HG03060 (cell line): Measurements from ENCODE around the gene TLCD4.
A peak's percentile ranks its signal among the peaks of the same experiment; 100 is the strongest.
"Not testable (repeated sequence)": the region's sequence is repeated elsewhere in the genome, so short reads cannot be mapped to it uniquely, and the experiment has no call there.

Experiments
- ATAC-seq: cut with Tn5 transposase; IDR thresholded peaks from one replicate; pipeline ENCODE4 v1.9.1; 2021; ENCODE audit warnings: low read depth, moderate number of reproducible peaks; ENCODE audit not compliant: unreplicated experiment

Gene TLCD4

GRCh38 chr1:95117207-95118066 is at the start of gene TLCD4:
Gene TLCD4 (plus strand): TSS chr1:95117355. CDS start chr1:95143902, 26,547 bp downstream.
- ATAC-seq = no peak

- ATAC-seq = no peak
Observed at GRCh38 chr1:95067568-95067967, 49.6 kb upstream of the TLCD4 start.

DNA sequence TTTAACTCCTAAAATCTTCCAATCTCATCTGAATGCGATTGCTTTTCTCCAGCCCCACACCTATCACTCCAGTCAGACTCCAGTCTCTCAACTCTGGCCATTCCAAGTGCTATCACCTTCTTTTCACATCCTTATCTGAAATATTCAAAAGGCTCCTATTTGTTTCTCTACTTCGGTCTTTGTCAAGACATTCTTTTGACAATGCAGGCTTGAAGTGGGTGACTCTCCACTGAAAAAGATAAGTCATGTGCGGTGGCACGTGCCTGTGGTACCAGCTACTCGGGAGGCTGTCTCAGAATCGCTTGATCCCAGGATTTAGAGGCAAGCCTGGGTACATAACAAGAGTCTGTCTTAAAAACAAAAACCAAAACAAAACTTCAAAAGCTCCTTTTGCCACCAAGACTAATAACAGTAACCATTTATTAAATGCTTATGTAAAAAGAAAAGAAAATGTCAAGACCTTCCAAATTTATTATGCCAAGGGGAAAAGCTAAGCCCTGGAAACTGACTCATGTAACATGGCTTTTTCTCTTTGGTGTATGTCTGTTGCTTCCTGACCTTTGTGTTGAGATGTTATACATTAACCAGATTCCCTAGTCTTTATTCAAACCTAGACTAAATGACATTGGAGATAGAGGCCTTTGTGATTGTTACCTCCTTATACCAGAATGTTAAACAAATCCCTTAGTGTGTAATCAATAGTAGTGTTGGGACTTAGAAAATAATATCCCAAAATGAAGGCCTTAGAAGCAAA is 48.0 kb upstream of the TLCD4 start:
- ATAC-seq = no peak

DNA sequence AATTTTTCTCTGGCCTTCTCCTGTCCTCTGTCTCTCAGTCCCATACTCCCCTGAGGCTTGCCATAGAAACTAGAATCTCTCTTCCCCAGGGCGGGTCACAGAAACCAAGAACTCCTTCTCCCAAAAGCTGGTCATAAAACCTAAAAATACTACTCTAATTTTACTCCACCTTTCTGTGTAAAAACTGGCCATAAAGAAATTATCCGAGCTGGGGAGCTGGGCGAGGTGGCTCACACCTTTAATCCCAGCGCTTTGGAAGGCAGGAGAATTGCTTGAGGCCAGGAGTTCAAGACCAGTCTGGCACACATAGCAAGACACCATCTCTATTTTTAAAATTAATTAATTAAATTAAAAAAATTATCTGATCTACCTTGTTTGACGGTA is 47.5 kb upstream of the TLCD4 start:
- no peak for ATAC-seq

DNA sequence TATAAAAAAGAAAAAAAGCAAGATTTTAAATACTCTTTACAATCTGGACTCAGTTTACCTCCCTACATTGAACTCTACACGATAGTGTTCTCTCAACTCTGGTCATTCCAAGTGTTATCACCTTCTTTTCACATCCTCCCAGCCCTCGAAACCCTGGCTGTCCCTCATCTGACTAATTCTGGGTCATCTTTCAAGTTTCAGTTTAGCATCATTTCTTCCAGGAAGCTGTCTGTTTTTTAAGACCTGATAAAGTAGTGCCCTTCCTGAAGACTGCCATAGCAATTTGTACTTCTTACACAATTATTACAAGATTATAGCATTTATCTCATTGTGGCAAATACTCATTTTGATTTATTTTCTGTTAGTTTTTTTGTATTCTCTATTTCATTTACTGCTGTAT is 45.6 kb upstream of the TLCD4 start:
- ATAC-seq = no peak

DNA sequence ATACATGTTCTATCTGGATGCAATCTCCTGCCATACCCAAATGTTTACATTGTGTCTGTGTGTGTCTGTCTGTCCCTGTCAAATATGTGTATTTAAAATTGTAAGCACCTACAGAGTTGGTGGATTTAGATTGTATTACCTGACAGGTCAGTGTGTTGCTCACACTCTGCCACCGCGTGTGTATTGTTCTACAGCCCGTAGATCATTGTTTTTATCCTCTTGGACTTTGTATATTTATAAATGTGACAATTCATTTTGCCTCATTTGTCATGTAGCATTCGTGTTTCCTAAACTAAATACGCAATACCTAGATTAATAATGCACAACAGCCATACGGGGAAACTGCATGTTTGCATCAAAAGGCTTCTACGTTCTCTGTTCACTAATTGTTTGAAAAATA is 45.0 kb upstream of the TLCD4 start:
- no peak for ATAC-seq

DNA sequence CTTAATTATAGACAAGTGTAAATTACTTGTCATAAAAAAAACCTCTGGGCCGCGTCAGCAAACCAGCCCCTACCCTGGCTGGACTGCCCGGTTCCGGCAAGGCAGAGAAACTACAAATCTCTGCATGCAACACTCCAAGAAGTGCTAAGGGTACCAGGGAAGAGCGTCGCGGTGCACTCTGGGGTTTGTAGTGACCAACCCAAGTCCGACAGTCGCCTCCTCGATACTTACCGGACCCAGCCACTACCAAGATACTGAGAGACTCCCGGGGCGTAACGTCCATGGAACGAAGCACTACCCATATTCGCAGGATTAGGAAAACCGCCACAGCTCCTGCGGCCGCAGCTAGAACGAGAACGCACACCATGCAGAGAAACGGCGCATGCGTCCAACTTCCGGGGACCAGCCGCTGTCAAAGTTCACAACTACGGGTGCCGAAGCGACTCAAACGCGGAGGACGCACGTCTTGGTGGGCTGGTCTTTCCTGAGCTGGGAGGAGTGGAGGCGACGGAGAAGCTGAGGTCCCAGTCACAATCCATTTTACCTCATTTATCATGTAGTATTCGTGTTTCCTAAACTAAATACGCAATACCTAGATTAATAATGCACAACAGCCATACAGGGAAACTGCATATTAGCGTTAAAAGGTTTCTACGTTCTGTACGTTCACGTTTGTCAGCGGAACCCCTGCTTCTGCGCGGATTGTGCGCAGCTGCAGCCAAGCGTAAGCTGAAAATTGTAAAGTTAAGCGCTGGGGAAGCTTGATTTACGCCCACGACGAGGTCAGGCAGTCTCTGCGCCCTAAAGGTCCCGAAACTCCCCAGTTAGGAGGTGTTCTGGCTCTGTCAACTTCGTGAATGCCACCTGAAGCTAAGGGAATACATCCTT is 44.4 kb upstream of the TLCD4 start, which contains the start of gene ALG14:
TSS of gene ALG14 (minus strand) at position 420 of the 888 bp plus-strand sequence. CDS start at position 367, 53 bp downstream.
- ATAC-seq = peak; percentile 97

DNA sequence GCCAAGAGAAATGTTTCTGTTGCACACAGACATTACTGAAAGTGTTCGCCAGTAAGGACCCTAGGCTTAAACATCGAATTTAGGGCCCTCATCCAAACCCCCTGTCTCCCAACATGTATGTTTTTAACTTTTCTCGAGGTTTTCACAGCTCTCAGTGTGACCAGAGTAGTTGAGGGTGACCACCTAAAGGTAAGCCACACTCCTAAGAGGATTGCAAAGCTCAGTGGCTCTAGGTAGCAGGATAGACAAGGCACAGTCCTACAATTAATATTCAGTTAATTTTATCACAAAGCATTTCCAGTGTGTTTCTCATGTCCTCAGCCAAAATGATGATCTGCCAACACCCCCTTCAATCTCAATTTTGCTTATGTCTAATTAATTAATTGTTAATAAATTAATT is 43.7 kb upstream of the TLCD4 start:
- ATAC-seq = no peak

GRCh38 chr1:95076034-95076433 is 41.1 kb upstream of the TLCD4 start:
- ATAC-seq = no peak

- ATAC-seq = no peak
Observed at GRCh38 chr1:95080446-95080845, 36.7 kb upstream of the TLCD4 start.

DNA sequence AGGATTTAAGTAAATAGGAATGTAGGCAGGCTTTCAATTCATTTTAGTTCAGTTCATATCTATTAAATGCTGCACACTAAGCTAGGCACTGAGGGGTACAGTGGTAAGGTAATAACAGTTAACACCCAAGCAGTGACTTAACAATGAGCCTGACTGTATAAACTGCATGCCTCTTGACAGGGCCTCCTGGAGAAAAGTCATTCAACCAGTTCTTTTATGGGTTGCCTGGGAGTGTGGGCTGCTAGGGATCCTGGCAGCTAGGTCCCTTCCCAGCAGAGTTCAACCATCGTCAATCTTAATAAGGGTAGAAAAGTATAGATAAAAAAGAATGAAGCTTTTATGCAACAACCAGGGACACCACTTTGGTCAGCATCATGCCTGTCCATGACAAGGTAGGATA is 36.3 kb upstream of the TLCD4 start:
- ATAC-seq = no peak

DNA sequence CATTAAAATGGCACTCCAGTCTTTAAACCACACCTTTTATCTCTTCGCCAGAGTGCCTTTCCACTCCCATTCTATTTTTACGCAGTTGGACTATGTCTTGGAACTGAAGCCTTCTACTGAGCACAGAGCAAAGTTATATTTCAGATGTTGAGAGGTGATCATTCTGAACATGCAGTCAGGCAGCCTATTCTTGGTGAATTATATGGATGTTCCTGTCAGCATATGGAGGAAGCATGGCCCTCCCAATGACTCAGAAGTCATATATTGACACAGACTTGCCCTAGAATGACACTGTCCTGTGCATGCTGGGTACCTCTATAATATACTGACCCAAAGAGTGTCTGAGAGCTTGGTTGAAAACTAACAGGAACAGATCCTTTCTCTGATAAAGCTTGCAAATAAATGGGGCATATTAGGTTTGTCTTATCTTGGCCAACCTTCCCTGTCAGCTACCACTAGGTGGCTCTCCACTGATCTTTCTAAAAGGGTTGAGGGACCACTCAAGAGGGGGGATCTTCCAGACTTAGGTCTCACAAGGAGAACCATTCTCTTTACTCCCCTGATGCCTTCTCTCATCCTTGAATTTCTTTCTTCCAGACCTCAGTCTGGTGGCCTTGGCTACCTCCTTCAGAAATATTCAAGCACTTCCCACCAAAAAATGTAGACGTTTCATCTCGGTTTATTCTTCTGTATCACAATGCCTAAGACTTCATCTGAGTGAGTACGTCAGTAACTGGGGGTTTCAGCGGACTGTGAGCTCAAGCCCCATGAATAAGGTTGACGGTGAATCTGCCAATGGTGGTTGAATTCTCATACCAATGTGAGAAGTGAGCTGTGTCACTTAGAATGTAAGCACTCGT is 32.6 kb upstream of the TLCD4 start:
- ATAC-seq = peak; percentile 43

DNA sequence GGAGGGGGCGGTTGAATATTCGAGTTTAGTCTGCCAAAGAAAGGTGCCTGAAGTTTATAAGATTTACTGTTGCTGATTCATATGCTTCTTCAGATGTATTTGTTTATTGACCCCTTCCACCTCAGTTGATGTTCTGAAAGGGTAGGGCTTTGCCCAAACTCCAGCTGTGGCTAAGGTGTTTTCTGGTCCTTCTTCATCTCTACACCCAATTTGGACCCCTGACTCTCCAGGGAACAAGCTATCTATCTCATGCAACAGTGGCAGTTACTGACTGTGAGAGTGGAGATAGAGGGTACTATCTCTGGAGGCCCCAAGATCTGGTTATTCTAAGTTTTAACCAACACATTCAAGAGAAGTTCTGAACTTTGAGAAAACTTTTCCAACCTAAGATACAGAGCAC is 31.8 kb upstream of the TLCD4 start:
- ATAC-seq = no peak

DNA sequence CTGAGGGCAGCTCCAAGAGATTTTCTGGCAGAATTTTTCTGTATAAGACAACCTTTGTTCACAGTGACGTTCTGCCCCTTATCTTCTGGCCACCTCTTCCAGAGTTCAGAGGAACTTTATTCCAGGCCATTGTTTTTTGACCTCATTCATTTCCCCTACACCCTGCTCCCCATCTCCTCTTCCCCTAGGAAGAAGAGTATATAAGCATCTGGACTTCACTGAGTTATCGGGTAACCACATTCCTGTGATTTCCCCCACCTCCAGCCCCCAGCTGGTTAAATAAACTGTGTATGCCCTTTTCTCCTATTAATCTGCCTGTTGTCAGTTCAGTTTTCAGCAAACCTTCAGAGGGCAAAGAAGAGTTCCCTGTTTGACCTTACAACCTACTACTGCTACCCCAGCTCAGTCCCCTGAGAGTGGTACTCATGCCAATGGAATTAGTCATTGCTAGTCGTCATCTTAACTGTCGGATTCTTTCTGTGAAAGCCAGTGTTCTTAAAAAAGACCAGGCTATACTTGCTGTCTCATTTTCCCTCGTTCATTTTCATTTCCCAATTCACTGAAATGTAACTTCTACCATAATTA is 30.1 kb upstream of the TLCD4 start:
- peak; percentile 77 for ATAC-seq

DNA sequence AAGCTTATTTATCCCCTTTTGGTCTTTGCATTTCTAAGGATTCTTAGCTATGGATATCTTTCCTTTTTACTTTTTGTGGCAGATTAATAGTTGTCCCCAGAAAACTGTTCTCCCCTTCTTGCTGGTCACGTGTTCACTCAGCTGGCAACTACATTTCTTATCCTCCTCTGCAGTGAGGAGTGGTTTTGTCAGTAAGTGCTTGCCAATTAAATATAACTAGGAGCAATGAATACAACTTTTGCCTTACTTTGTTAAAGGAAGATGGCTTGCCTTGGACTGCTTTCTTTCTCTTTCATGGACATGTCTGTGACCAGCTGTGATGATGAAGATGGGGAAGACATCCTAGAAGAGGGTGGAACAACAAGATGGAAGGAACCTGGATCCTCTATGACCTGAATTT is 28.9 kb upstream of the TLCD4 start:
- no peak for ATAC-seq

DNA sequence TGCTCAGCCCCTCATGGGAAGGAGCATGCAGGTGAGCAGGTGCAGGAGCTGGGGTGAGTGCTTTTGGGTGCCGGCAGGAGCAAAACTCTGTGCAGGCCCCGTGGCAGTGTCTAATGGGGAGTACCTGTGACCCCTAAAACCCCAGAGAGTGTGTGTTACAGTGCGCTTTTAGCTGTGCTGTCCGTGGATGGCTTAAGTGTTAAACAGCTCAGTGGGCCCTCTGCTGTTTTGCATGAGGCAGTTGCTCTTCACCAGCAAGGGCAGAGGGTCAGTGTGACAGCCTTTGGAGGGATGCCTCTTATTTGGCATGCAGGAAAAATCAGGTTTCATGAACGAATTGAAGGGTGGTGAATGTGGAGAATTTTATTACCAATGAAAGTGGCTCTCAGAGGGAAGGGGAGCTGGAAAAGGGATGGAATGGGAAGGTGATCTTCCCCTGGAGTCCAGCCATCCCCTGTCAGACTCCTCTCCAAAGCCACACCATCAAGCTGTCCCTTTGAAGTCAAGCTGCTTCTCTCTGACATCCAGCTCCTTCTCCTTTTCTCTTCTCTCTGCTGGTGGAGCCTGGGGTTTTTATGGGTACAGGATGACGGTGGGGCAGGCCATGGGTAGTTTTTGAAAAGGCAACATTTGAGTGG is 27.4 kb upstream of the TLCD4 start:
- ATAC-seq = no peak

GRCh38 chr1:95091290-95091689 is 25.9 kb upstream of the TLCD4 start:
- not testable (repeated sequence) for ATAC-seq

DNA sequence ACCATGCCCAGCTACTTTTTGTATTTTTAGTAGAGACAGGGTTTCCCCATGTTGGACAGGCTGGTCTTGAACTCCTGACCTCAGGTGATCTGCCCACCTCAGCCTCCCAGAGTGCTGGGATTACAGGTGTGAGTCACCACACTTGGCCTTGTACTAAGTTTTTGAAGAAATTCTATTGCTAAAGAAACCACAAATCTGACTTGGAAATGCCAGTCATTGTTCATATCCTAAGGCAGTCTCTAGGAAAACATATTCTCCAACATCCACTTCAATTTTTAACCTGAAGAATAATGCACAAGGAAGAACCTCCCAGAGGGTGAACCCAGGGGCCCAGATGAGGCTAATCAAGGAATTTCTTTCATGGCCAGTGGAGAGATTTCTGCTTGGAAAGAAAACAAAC is 24.3 kb upstream of the TLCD4 start:
- ATAC-seq = not testable (repeated sequence)

- no peak for ATAC-seq
Observed at GRCh38 chr1:95093296-95093695, 23.9 kb upstream of the TLCD4 start.
